Upper lobe of left lung (tissue), 4 donors: Measurements from ENCODE around the gene SCGB3A2.

Source experiments
- EP300 ChIP-seq, 4 donors: sonication (generic); formaldehyde crosslinking; IDR thresholded peaks; one replicate each; pipeline ENCODE4 v1.5.1; 2017; ENCODE audit warnings: antibody characterized with exemption in 4 of 4, control low read depth in 2 of 4
- POLR2A ChIP-seq, 4 donors: fragments of 450-650 bp; IDR thresholded peaks; one replicate each; pipeline ENCODE4 v1.5.1; 2016 to 2017; ENCODE audit warnings: antibody characterized with exemption in 4 of 4, mild to moderate bottlenecking in 2 of 4
- TF ChIP-seq, protein P1 (sequence below), 6 experiments: fragments of 450-650 bp in 4 of 6; fragments of 200-600 bp in 2 of 6; sonication (generic) in 2 of 6; IDR thresholded peaks; one replicate each; pipeline ENCODE4 v1.5.1; 2016 to 2019; ENCODE audit warnings: antibody characterized with exemption in 6 of 6

DNA sequence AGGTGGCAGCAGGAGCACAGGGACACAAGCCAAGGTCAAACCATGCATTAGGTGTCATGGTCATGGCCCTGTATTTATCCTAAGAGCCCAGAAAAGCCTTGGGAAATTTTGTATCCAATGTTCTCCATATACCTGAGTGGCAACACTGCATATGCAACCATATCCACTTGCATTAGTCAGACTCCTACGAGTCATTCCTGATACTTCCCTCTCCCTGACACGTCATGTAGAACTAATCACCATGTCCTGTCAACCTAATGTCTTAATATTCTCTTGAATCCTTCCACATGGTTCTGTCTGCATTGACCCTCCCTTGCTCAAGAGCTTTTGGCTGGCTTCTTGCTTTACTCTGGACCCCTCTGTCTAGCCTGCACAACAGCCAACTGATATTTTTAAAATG, 9.4 kb downstream of the SCGB3A2 start:
- TF ChIP-seq EP300 (IDR thresholded peaks at IDR 0.05) (no peak), POLR2A (IDR thresholded peaks at IDR 0.05) (no peak)
- TF ChIP-seq, protein P1, sequence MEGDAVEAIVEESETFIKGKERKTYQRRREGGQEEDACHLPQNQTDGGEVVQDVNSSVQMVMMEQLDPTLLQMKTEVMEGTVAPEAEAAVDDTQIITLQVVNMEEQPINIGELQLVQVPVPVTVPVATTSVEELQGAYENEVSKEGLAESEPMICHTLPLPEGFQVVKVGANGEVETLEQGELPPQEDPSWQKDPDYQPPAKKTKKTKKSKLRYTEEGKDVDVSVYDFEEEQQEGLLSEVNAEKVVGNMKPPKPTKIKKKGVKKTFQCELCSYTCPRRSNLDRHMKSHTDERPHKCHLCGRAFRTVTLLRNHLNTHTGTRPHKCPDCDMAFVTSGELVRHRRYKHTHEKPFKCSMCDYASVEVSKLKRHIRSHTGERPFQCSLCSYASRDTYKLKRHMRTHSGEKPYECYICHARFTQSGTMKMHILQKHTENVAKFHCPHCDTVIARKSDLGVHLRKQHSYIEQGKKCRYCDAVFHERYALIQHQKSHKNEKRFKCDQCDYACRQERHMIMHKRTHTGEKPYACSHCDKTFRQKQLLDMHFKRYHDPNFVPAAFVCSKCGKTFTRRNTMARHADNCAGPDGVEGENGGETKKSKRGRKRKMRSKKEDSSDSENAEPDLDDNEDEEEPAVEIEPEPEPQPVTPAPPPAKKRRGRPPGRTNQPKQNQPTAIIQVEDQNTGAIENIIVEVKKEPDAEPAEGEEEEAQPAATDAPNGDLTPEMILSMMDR (IDR thresholded peaks at IDR 0.05) = no peak
